Endodermal cell (in vitro differentiated cells): ENCODE results near the gene STX19. TPM values are rescaled to one million over a fixed set of nuclear protein-coding genes. Genes with fewer than 3 reads are reported as not detected.
"Not testable (repeated sequence)": the region's sequence is repeated elsewhere in the genome, so short reads cannot be mapped to it uniquely, and the experiment has no call there.

Experiments
- DNase-seq: peaks from one replicate; pipeline ENCODE4 v3.0.0-alpha.2; 2017
- H3K27ac ChIP-seq: 2 replicates; pipeline ENCODE4 v1.5.1; 2013; ENCODE audit warnings: mild to moderate bottlenecking, low read depth, low read length, moderate library complexity
- H3K27me3 ChIP-seq: 2 replicates; pipeline ENCODE4 v1.6.1; 2013; ENCODE audit warnings: mild to moderate bottlenecking, low read length, moderate library complexity; ENCODE audit not compliant: insufficient read depth, control insufficient read depth, poor library complexity, severe bottlenecking
- H3K36me3 ChIP-seq: 2 replicates; pipeline ENCODE4 v1.7.0; 2013; ENCODE audit warnings: mild to moderate bottlenecking, low read length, moderate library complexity; ENCODE audit not compliant: control insufficient read depth, insufficient read depth
- H3K4me1 ChIP-seq: one replicate; pipeline ENCODE4 v1.7.0; 2013; ENCODE audit warnings: low read length; ENCODE audit not compliant: control insufficient read depth, insufficient read depth
- H3K4me3 ChIP-seq: 2 replicates; pipeline ENCODE4 v1.5.1; 2013; ENCODE audit warnings: mild to moderate bottlenecking, low read length, moderate library complexity
- H3K9ac ChIP-seq: 2 replicates; pipeline ENCODE4 v1.6.1; 2013; ENCODE audit warnings: mild to moderate bottlenecking, low read length, moderate library complexity; ENCODE audit not compliant: poor library complexity, severe bottlenecking; ENCODE audit errors: extremely low read depth
- H3K9me3 ChIP-seq: 2 replicates; pipeline ENCODE4 v1.6.1; 2013; ENCODE audit warnings: mild to moderate bottlenecking, low read length, moderate library complexity; ENCODE audit not compliant: control insufficient read depth
- H3K27ac Mint-ChIP-seq: 2 replicates; pipeline ENCODE4 v1.8.0; 2020; ENCODE audit warnings: mixed read lengths
- H3K27me3 Mint-ChIP-seq: 2 replicates; pipeline ENCODE4 v1.8.0; 2021; ENCODE audit warnings: mild to moderate bottlenecking, mixed read lengths; ENCODE audit not compliant: insufficient read depth
- H3K36me3 Mint-ChIP-seq: 2 replicates; pipeline ENCODE4 v1.8.0; 2020; ENCODE audit warnings: low read depth, mixed read lengths
- H3K4me1 Mint-ChIP-seq: 2 replicates; pipeline ENCODE4 v1.8.0; 2020; ENCODE audit warnings: mixed read lengths
- H3K4me3 Mint-ChIP-seq: 2 replicates; pipeline ENCODE4 v1.8.0; 2020; ENCODE audit warnings: mild to moderate bottlenecking, moderate library complexity, mixed read lengths
- H3K9me3 Mint-ChIP-seq: 2 replicates; pipeline ENCODE4 v1.8.0; 2020; ENCODE audit warnings: mild to moderate bottlenecking, mixed read lengths
- WGBS, 2 experiments: methylation state at CpG; one replicate each; pipeline versions ENCODE4 v1.1.5 to v1.1.7; 2013; ENCODE audit warnings: missing lambda C conversion rate in 2 of 2, mixed read lengths in 1 of 2; ENCODE audit not compliant: insufficient coverage in 1 of 2, insufficient read length in 1 of 2; 5-methylcytosine and 5-hydroxymethylcytosine counted together
- total RNA-seq, 2 donors: library from RNA; stranded (reverse); fragmentation: NEBNext Ultra II Directional in 1 of 2; extraction: Animal tissue kit (Norgen Biotek cat#: 25700) in 1 of 2; gene quantifications; 2 replicates in 1 of 2; 3 replicates in 1 of 2; pipeline ENCODE4 v1.2.1, GENCODE V29; 2021
- TF ChIP-seq, protein P1 (sequence below): fragments of 200-600 bp; sonication (generic); conservative IDR thresholded peaks from 2 replicates; pipeline ENCODE4 v1.5.0; 2021; ENCODE audit warnings: antibody characterized with exemption, mild to moderate bottlenecking

Gene STX19
- total RNA-seq, 2 donors from 2014 or later: not detected

DNA sequence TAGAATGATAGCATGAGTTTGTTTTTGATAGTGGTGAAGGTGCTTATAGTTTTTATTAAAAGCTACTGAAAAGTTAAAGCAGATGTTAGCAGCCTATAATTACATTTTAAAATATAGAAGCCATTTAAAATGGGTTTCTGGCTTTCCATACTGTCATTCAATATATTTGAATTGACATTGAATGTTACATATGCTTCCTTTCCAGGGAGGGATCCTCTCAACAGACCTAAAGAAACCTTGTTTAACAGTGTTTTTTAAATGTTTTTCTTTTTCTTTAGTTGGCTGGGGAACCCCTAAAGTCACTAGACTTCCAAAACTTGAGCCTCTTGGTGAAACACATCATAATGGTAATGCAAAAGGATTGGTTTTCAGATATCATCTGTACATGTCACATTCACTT, 22.1 kb upstream of the STX19 start:
- Histone ChIP-seq H3K9me3 (peaks cover 5% of the 10 kb centered on the region), H3K27me3 (no peaks in the 10 kb centered on the region), H3K4me3 (no peak overlapping the region), H3K27ac (no peak overlapping the region), H3K4me1 (no peaks in the 10 kb centered on the region), H3K9ac (no peak overlapping the region), H3K36me3 (peaks cover 35% of the 10 kb centered on the region)
- Mint-ChIP-seq H3K4me3 (no peak overlapping the region), H3K4me1 (no peaks in the 10 kb centered on the region), H3K27ac (no peak overlapping the region), H3K36me3 (peaks cover 5% of the 10 kb centered on the region), H3K27me3 (no peaks in the 10 kb centered on the region), H3K9me3 (peaks cover 8% of the 10 kb centered on the region)
- no peak for DNase-seq
- TF ChIP-seq, protein P1, sequence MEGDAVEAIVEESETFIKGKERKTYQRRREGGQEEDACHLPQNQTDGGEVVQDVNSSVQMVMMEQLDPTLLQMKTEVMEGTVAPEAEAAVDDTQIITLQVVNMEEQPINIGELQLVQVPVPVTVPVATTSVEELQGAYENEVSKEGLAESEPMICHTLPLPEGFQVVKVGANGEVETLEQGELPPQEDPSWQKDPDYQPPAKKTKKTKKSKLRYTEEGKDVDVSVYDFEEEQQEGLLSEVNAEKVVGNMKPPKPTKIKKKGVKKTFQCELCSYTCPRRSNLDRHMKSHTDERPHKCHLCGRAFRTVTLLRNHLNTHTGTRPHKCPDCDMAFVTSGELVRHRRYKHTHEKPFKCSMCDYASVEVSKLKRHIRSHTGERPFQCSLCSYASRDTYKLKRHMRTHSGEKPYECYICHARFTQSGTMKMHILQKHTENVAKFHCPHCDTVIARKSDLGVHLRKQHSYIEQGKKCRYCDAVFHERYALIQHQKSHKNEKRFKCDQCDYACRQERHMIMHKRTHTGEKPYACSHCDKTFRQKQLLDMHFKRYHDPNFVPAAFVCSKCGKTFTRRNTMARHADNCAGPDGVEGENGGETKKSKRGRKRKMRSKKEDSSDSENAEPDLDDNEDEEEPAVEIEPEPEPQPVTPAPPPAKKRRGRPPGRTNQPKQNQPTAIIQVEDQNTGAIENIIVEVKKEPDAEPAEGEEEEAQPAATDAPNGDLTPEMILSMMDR: no peak

DNA sequence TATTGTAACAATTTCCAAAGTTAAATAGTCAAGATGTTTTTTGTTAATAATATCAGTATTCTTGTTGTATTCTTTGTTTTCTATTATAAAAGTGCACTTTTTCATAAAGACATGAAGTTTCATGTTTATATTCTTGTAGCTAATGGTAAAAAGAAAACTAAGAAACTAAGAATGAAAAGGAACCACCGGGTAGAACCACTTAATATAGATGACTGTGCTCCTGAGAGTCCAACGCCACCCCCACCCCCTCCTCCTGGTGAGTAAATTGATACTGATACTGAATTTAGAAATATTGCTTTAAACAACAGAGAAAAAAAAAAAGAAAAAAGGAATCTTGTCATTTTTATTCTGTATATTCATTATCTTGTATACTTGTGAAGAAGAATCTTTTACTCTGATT, 20.9 kb upstream of the STX19 start:
- H3K27ac ChIP-seq: no peak overlapping the region
- Mint-ChIP-seq H3K27ac (no peak overlapping the region), H3K4me3 (no peak overlapping the region), H3K4me1 (no peaks in the 10 kb centered on the region), H3K9me3 (peaks cover 20% of the 10 kb centered on the region), H3K36me3 (peaks cover 15% of the 10 kb centered on the region), H3K27me3 (no peaks in the 10 kb centered on the region)
- TF ChIP-seq, protein P1: no peak
- H3K4me3 ChIP-seq: no peak overlapping the region
- H3K36me3 ChIP-seq: peaks cover 47% of the 10 kb centered on the region
- WGBS, 2 experiments: 93% methylated on average over 1 of the region's 2 CpGs; no CpG with 5 or more reads in 1 of the 2 experiments
- no peaks in the 10 kb centered on the region for H3K4me1 ChIP-seq
- H3K9me3 ChIP-seq: peaks cover 18% of the 10 kb centered on the region
- no peaks in the 10 kb centered on the region for H3K27me3 ChIP-seq
- no peak for DNase-seq
- H3K9ac ChIP-seq: no peak overlapping the region

DNA sequence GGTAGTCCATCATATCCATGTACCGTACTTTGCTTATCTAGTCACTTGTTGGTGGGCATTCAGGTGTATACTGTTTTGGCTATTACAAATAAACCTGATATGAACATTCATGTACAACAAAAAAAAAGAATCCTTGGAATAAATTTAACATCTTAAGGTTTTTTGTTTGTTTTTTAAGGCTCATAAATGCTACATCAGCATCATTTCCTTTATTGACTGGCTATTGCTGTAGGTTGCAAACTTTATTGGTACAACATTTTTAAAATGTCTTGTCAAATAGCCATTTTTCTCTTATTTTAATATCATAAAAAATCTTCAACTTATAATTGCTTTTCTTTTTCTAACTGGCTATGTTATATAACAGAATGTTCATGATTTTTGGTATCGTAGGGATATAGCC, 18.1 kb upstream of the STX19 start:
- H3K4me3 ChIP-seq: no peak overlapping the region
- no peaks in the 10 kb centered on the region for H3K27me3 ChIP-seq
- no peak overlapping the region for H3K9ac ChIP-seq
- TF ChIP-seq, protein P1: no peak
- H3K4me1 ChIP-seq: no peaks in the 10 kb centered on the region
- Mint-ChIP-seq H3K9me3 (peaks cover 34% of the 10 kb centered on the region), H3K36me3 (peaks cover 35% of the 10 kb centered on the region), H3K27ac (no peak overlapping the region), H3K4me3 (no peak overlapping the region), H3K4me1 (no peaks in the 10 kb centered on the region), H3K27me3 (no peaks in the 10 kb centered on the region)
- H3K27ac ChIP-seq: no peak overlapping the region
- peaks cover 46% of the 10 kb centered on the region for H3K36me3 ChIP-seq
- 95% methylated on average over 2 of the region's 2 CpGs; no CpG with 5 or more reads in 1 of the 2 experiments for WGBS, 2 experiments
- no peak for DNase-seq
- peaks cover 39% of the 10 kb centered on the region for H3K9me3 ChIP-seq

DNA sequence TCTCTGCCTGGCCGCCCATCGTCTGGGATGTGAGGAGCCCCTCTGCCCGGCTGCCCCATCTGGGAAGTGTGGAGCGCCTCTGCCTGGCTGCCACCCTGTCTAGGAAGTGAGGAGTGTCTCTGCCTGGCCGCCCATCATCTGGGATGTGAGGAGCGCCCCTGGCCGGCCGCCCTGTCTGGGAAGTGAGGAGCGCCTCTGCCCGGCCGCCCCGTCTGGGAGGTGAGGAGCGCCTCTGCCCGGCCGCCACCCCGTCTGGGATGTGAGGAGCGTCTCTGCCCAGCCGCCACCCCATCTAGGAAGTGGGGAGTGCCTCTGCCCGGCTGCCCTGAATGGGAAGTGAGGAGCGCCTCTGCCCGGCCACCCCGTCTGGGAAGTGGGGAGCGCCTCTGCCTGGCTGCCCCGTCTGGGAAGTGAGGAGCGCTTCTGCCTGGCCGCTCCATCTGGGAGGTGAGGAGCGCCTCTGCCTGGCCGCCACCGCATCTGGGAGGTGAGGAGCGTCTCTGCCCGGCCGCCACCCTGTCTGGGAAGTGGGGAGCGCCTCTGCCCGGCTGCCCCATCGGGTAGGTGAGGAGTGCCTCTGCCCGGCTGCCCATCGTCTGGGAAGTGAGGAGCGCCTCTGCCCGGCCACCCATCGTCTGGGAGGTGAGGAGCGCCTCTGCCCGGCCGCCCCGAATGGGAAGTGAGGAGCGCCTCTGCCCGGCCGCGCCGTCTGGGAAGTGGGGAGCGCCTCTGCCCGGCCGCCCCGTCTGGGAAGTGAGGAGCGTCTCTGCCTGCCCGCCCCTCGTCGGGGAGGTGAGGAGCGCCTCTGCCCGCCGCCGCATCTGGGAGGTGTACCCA, 15.9 kb upstream of the STX19 start:
- H3K4me1 Mint-ChIP-seq, H3K27me3 Mint-ChIP-seq, H3K27ac Mint-ChIP-seq, H3K27me3 ChIP-seq, DNase-seq, H3K4me1 ChIP-seq, H3K27ac ChIP-seq, H3K4me3 ChIP-seq, H3K4me3 Mint-ChIP-seq, H3K9ac ChIP-seq: not testable (repeated sequence)
- peaks cover 34% of the 10 kb centered on the region for H3K9me3 Mint-ChIP-seq
- H3K36me3 Mint-ChIP-seq: peaks cover 53% of the 10 kb centered on the region
- Histone ChIP-seq H3K36me3 (peaks cover 57% of the 10 kb centered on the region), H3K9me3 (peaks cover 43% of the 10 kb centered on the region)
- 94 to 96% methylated on average over 29 to 61 of the region's 61 CpGs for WGBS, 2 experiments
